Body of pancreas (tissue), 4 donors: ENCODE data around the gene CDH2. TPM values are rescaled to one million over a fixed set of nuclear protein-coding genes. Genes with fewer than 3 reads are reported as not detected.

ENCODE experiments used
- ATAC-seq: fragments of 150-250 bp; one replicate; pipeline ENCODE4 v1.9.1; 2016
- DNase-seq, 4 donors: peaks; one replicate each; pipeline ENCODE4 v3.0.0-alpha.2; 2019
- H3K27ac ChIP-seq, 4 donors: fragments of 200-600 bp; sonication (generic); 1 replicate in 3 of 4; 2 replicates in 1 of 4; pipeline versions ENCODE4 v1.5.1 to v1.6.1; 2016 to 2019; ENCODE audit warnings: mild to moderate bottlenecking in 1 of 4, mixed read lengths in 1 of 4, moderate library complexity in 1 of 4
- H3K27me3 ChIP-seq, 2 donors: fragments of 200-600 bp; sonication (generic); one replicate each; pipeline ENCODE4 v1.6.0; 2016; ENCODE audit warnings: mild to moderate bottlenecking in 1 of 2
- H3K36me3 ChIP-seq, 2 donors: fragments of 200-600 bp; sonication (generic); replicated peaks in 1 of 2; 2 replicates each; pipeline ENCODE4 v1.5.1; 2016; ENCODE audit warnings: low read depth in 2 of 2; ENCODE audit not compliant: insufficient read depth in 1 of 2
- H3K4me1 ChIP-seq: fragments of 200-600 bp; sonication (generic); one replicate; pipeline ENCODE4 v1.6.0; 2016
- H3K4me3 ChIP-seq, 2 donors: fragments of 200-600 bp; sonication (generic); 1 replicate in 1 of 2; 2 replicates in 1 of 2; pipeline ENCODE4 v1.5.1; 2016 to 2019
- H3K9me3 ChIP-seq, 3 donors: fragments of 200-600 bp; sonication (generic); 1 replicate in 2 of 3; 2 replicates in 1 of 3; pipeline ENCODE4 v1.5.1; 2016
- CTCF ChIP-seq, 7 experiments: fragments of 450-650 bp in 4 of 7; fragments of 200-600 bp in 3 of 7; sonication (generic) in 3 of 7; IDR thresholded peaks; one replicate each; pipeline ENCODE4 v1.5.1; 2016 to 2019; ENCODE audit warnings: antibody characterized with exemption in 7 of 7
- POLR2A ChIP-seq, 3 donors: fragments of 450-650 bp; IDR thresholded peaks; one replicate each; pipeline ENCODE4 v1.6.1; 2016; ENCODE audit warnings: antibody characterized with exemption in 3 of 3, mild to moderate bottlenecking in 2 of 3
- WGBS, 2 donors: methylation state at CpG; one replicate each; pipeline ENCODE4 v1.1.5; 2017; 5-methylcytosine and 5-hydroxymethylcytosine counted together
- intact Hi-C: fragments of 100-400 bp; cut with DNase I; formaldehyde crosslinking; loops from one replicate; pipeline ENCODE4 v1.15.1; 2023
- total RNA-seq, 2 donors: library from RNA; depleted of rRNA; stranded (reverse); fragments of >200 nt; gene quantifications; one replicate each; pipeline ENCODE4 v1.1.0, GENCODE V29; 2016

Gene CDH2
- total RNA-seq, 2 donors from 2014 or later = 0.33 to 0.78 TPM

DNA sequence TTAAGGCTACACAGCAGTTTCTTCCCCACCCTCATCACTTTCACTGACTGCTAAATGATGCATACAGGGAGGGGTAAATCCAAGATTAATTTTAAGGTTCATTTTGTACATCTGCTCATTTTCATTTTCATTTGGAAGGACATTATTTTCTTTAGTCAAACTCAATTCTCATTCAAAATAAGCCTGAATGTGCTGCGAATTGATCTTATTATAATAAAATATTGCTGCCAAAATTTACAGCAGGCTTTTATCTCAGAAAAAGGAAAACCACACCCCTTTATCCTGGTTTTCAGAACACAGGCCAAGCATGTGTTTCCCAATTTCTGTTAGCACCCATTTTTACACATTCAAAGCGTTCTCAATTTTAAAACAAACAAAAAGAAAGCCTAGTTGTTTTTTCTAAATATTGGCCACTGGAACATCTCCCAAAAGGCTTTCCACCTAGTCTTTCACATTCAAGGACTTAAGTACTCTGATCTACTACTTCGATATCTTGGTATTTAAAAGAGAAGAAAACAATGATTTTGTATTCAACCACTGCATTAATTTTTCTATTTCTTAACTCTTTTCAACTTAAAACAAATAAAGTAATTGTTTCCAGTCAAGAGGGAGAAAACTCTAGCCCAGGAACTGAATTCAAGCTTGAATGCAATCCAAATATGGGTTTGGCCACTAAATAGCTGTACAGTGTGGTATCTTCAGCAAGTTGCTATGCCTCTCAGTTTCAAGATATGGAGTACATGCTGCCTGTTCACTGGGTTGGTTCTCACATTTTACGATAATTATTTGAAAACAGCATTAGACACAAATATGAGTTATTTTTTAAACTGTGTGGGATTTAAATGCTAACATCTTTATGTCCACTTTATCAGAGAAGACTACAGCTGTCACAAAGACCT, 52.5 kb downstream of the CDH2 start:
- TF ChIP-seq CTCF (IDR thresholded peaks at IDR 0.05) (no peak), POLR2A (IDR thresholded peaks at IDR 0.05) (no peak)
- Histone ChIP-seq H3K4me1 (peaks cover 8% of the 10 kb centered on the region), H3K9me3 (no peaks in the 10 kb centered on the region), H3K27me3 (no peaks in the 10 kb centered on the region), H3K27ac (no peak overlapping the region), H3K4me3 (no peak overlapping the region), H3K36me3 (no peaks in the 10 kb centered on the region)
- intact Hi-C loops = no loop called here
- ATAC-seq (no peak), DNase-seq (no peak)
- WGBS, 2 donors = 54% methylated on average over 4 of the region's 4 CpGs

DNA sequence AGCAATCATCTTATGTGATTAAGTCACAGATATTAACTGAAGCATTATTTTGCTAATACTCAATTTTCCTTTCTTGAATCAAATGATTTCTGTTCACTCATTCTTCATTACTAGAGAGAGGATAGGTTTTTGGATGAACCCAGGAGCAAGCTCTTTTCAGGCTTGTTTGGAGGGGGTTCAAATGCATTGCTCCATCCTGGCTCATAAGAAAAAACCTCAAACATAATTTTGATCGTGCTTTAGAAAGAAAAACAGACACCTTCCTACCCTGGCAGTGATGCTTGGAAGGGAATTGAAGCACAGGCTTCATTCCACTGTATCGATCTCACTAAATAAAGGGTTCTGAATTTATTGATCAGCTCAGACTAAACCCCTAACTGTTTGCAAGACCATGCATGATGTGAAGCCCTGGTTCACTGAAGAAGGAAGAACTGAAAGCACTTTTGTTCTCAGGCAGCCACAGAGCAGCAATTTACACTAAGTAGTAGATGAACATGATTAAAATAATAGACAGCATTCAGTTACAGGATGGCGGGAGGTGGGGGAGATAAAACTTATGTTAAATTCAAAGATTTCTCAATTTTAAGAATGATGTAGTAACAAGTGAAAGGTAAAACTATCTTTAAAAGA, 53.4 kb downstream of the CDH2 start:
- Histone ChIP-seq H3K36me3 (no peaks in the 10 kb centered on the region), H3K4me3 (no peak overlapping the region), H3K4me1 (peaks cover 8% of the 10 kb centered on the region), H3K9me3 (no peaks in the 10 kb centered on the region), H3K27me3 (no peaks in the 10 kb centered on the region), H3K27ac (no peak overlapping the region)
- DNase-seq = no peak
- intact Hi-C loops = no loop called here
- TF ChIP-seq CTCF (IDR thresholded peaks at IDR 0.05) (no peak), POLR2A (IDR thresholded peaks at IDR 0.05) (no peak)
- 24 to 32% methylated on average over 3 of the region's 3 CpGs for WGBS, 2 donors
- no peak for ATAC-seq

- H3K9me3 ChIP-seq = no peaks in the 10 kb centered on the region
- no peak for ATAC-seq
- no peak overlapping the region for H3K4me3 ChIP-seq
- H3K27ac ChIP-seq = no peak overlapping the region
- H3K4me1 ChIP-seq = no peaks in the 10 kb centered on the region
- no peaks in the 10 kb centered on the region for H3K27me3 ChIP-seq
- no peak for DNase-seq
- intact Hi-C loops = no loop called here
- WGBS, 2 donors = 54 to 86% methylated on average over 2 of the region's 2 CpGs
- TF ChIP-seq POLR2A (IDR thresholded peaks at IDR 0.05) (no peak), CTCF (IDR thresholded peaks at IDR 0.05) (no peak)
- H3K36me3 ChIP-seq = no peaks in the 10 kb centered on the region
Measured at GRCh38 chr18:28120828-28121515, 56.0 kb downstream of the CDH2 start.

DNA sequence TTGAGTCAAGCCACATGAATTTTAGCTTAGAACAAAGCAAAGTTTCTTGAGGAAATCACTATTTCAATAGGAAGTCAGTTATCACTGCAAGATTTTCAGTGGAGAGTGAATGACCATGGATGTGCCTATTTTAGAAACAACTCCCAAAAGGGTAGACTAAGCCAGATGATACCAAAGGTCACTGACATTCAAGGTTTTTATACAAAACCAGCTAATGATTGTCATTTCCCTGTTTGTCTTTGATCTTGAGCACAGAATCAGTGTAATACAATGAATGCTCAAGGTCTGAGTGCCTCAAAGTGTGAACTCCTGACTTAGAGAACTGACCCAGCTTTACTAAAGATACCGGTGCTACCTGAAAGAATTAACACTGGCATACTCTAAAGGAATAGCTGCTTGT, 60.5 kb downstream of the CDH2 start:
- no peaks in the 10 kb centered on the region for H3K9me3 ChIP-seq
- intact Hi-C loops = no loop called here
- no peak overlapping the region for H3K4me3 ChIP-seq
- no peaks in the 10 kb centered on the region for H3K4me1 ChIP-seq
- DNase-seq (no peak), ATAC-seq (no peak)
- H3K36me3 ChIP-seq = no peaks in the 10 kb centered on the region
- no peaks in the 10 kb centered on the region for H3K27me3 ChIP-seq
- 36 to 46% methylated on average over 1 of the region's 1 CpG for WGBS, 2 donors
- TF ChIP-seq POLR2A (IDR thresholded peaks at IDR 0.05) (no peak), CTCF (IDR thresholded peaks at IDR 0.05) (no peak)
- H3K27ac ChIP-seq = no peak overlapping the region
